IMR-90 (cell line): ENCODE measurements around the gene RFX3. TPM values are rescaled to one million over a fixed set of nuclear protein-coding genes. Genes with fewer than 3 reads are reported as not detected.

ENCODE experiments used
- ATAC-seq: fragments of 200-7000 bp; cut with Tn5 transposase; 2 replicates; pipeline ENCODE4 v1.9.1; 2020; ENCODE audit warnings: low read depth, mild to moderate bottlenecking, moderate library complexity
- BruUV-seq: library from RNA; stranded (reverse); fragments of 400-500 nt; replicated peaks from 2 replicates; lab custom pipeline; 2021; lab: Mats Ljungman, UMichigan
- CTCF ChIA-PET: fragments of 300-600 bp; formaldehyde crosslinking; extraction: SDS; loops from one replicate; lab custom pipeline; 2021; ENCODE audit warnings: antibody characterized with exemption; lab: Yijun Ruan, JAX
- POLR2A ChIA-PET: fragments of 300-600 bp; sonication (Branson Sonifier 250); formaldehyde crosslinking; loops from one replicate; lab custom pipeline; 2022; ENCODE audit warnings: antibody characterized with exemption; ENCODE audit not compliant: unreplicated experiment; lab: Charles Lee
- DNase-seq: peaks from one replicate; pipeline ENCODE4 v3.0.0; 2013
- H2AFZ ChIP-seq: replicated peaks from 2 replicates; pipeline ENCODE3; 2013; ENCODE audit warnings: low read length, mild to moderate bottlenecking; ENCODE audit not compliant: poor library complexity
- H2AK5ac ChIP-seq: 2 replicates; pipeline ENCODE4 v1.6.1; 2013; ENCODE audit warnings: low read depth, low read length, inconsistent platforms
- H2AK9ac ChIP-seq: replicated peaks from 2 replicates; pipeline ENCODE3; 2013; ENCODE audit warnings: mild to moderate bottlenecking, low read depth, low read length, moderate library complexity; ENCODE audit not compliant: poor library complexity
- H2BK120ac ChIP-seq: 2 replicates; pipeline ENCODE4 v1.6.1; 2013; ENCODE audit warnings: low read depth, low read length, inconsistent platforms
- H2BK15ac ChIP-seq: 3 replicates; pipeline ENCODE4 v1.6.1; 2013; ENCODE audit warnings: low read depth, low read length, inconsistent platforms
- H2BK20ac ChIP-seq: 2 replicates; pipeline ENCODE4 v1.6.1; 2013; ENCODE audit warnings: low read depth, mild to moderate bottlenecking, inconsistent platforms, low read length, moderate library complexity
- H2BK5ac ChIP-seq: 2 replicates; pipeline ENCODE4 v1.6.1; 2013; ENCODE audit warnings: mild to moderate bottlenecking, low read depth, low read length, inconsistent platforms; ENCODE audit not compliant: poor library complexity, severe bottlenecking
- H3K14ac ChIP-seq: replicated peaks from 2 replicates; pipeline ENCODE4 v1.6.1; 2013; ENCODE audit warnings: low read depth, low read length, inconsistent platforms
- H3K18ac ChIP-seq: 2 replicates; pipeline ENCODE4 v1.6.1; 2013; ENCODE audit warnings: low read depth, low read length, control low read depth
- H3K23ac ChIP-seq: 2 replicates; pipeline ENCODE4 v1.6.1; 2013; ENCODE audit warnings: low read depth, low read length, inconsistent platforms
- H3K27ac ChIP-seq: 2 replicates; pipeline ENCODE4 v1.5.1; 2013; ENCODE audit warnings: mild to moderate bottlenecking, control low read depth, low read length; ENCODE audit not compliant: insufficient read depth
- H3K27me3 ChIP-seq: 2 replicates; pipeline ENCODE4 v1.6.1; 2013; ENCODE audit warnings: low read length; ENCODE audit not compliant: control insufficient read depth, insufficient read depth
- H3K36me3 ChIP-seq: 2 replicates; pipeline ENCODE4 v1.6.1; 2013; ENCODE audit warnings: low read length, mixed read lengths; ENCODE audit not compliant: control insufficient read depth, insufficient read depth
- H3K4ac ChIP-seq: 2 replicates; pipeline ENCODE4 v1.6.1; 2013; ENCODE audit warnings: low read depth, low read length, inconsistent platforms
- H3K4me1 ChIP-seq: 2 replicates; pipeline ENCODE4 v1.6.1; 2013; ENCODE audit warnings: low read length, mixed read lengths; ENCODE audit not compliant: control insufficient read depth, insufficient read depth
- H3K4me2 ChIP-seq: 2 replicates; pipeline ENCODE4 v1.6.1; 2013; ENCODE audit warnings: low read depth, mild to moderate bottlenecking, control low read depth, low read length, moderate library complexity
- H3K4me3 ChIP-seq: 2 replicates; pipeline ENCODE4 v1.5.1; 2013; ENCODE audit warnings: low read depth, mild to moderate bottlenecking, control low read depth, low read length, moderate library complexity; ENCODE audit not compliant: insufficient read depth
- H3K56ac ChIP-seq: 2 replicates; pipeline ENCODE4 v1.6.1; 2013; ENCODE audit warnings: low read length, inconsistent platforms; ENCODE audit not compliant: insufficient read depth; ENCODE audit errors: extremely low read depth
- H3K79me1 ChIP-seq, 2 experiments: 2 replicates each; pipeline ENCODE4 v1.6.1; 2013; ENCODE audit warnings: low read length in 2 of 2, inconsistent platforms in 1 of 2, low read depth in 1 of 2
- H3K9ac ChIP-seq: 2 replicates; pipeline ENCODE4 v1.6.1; 2013; ENCODE audit warnings: low read depth, low read length, control low read depth
- H3K9me1 ChIP-seq: 2 replicates; pipeline ENCODE4 v1.6.1; 2013; ENCODE audit warnings: low read length, inconsistent platforms; ENCODE audit not compliant: insufficient read depth
- H3K9me3 ChIP-seq: 2 replicates; pipeline ENCODE4 v1.6.1; 2013; ENCODE audit warnings: low read length; ENCODE audit not compliant: control insufficient read depth, insufficient read depth
- H4K20me1 ChIP-seq: 2 replicates; pipeline ENCODE4 v1.6.1; 2013; ENCODE audit warnings: low read length, inconsistent platforms; ENCODE audit not compliant: insufficient read depth
- H4K5ac ChIP-seq: 2 replicates; pipeline ENCODE4 v1.6.1; 2013; ENCODE audit warnings: mild to moderate bottlenecking, low read depth, low read length, control low read depth
- H4K8ac ChIP-seq, 2 experiments: 2 replicates each; pipeline ENCODE4 v1.6.1; 2013; ENCODE audit warnings: low read depth in 2 of 2, low read length in 2 of 2, control low read depth in 1 of 2, inconsistent platforms in 1 of 2
- H4K91ac ChIP-seq: 2 replicates; pipeline ENCODE4 v1.6.1; 2013; ENCODE audit warnings: low read depth, low read length, inconsistent platforms; ENCODE audit not compliant: insufficient read depth
- BHLHE40 ChIP-seq: fragments of 150-350 bp; IDR thresholded peaks from 2 replicates; pipeline ENCODE4 v1.6.1; 2016; ENCODE audit warnings: mild to moderate bottlenecking, low read depth, low read length
- ELK1 ChIP-seq: fragments of 150-350 bp; IDR thresholded peaks from 2 replicates; pipeline ENCODE4 v1.6.1; 2016; ENCODE audit warnings: low read depth, mild to moderate bottlenecking, low read length, moderate library complexity, borderline replicate concordance
- NFE2L2 ChIP-seq: fragments of 150-350 bp; IDR thresholded peaks from 2 replicates; pipeline ENCODE4 v1.6.1; 2016; ENCODE audit warnings: low read depth, mild to moderate bottlenecking, low read length
- RAD21 ChIP-seq: IDR thresholded peaks from 2 replicates; pipeline ENCODE4 v1.6.1; 2012; ENCODE audit warnings: low read length, improper control_type of control experiment
- RCOR1 ChIP-seq: IDR thresholded peaks from 2 replicates; pipeline ENCODE4 v1.6.1; 2012; ENCODE audit warnings: mild to moderate bottlenecking, low read length, improper control_type of control experiment; ENCODE audit not compliant: insufficient replicate concordance
- USF2 ChIP-seq: fragments of 150-350 bp; IDR thresholded peaks from 2 replicates; pipeline ENCODE4 v1.6.1; 2017; ENCODE audit warnings: mild to moderate bottlenecking, antibody characterized with exemption, low read length, low read depth
- WGBS, 2 experiments: methylation state at CpG; one replicate each; pipeline versions ENCODE4 v1.1.5 to v1.1.7; 2013; ENCODE audit warnings: missing lambda C conversion rate in 2 of 2; ENCODE audit not compliant: insufficient read length in 1 of 2; ENCODE audit errors: extremely low coverage in 2 of 2; 5-methylcytosine and 5-hydroxymethylcytosine counted together
- dilution Hi-C: fragments of 300-500 bp; cut with HindIII; formaldehyde crosslinking; loops from one replicate; pipeline ENCODE4 v1.14.3; 2018; ENCODE audit warnings: low sequenced_read_pairs; ENCODE audit not compliant: unreplicated experiment
- in situ Hi-C: fragments of 300-500 bp; cut with MboI; formaldehyde crosslinking; loops from 3 replicates; pipeline ENCODE4 v1.14.3; 2019; ENCODE audit warnings: low sequenced_read_pairs, inconsistent platforms, mixed read lengths
- intact Hi-C: fragments of 100-400 bp; cut with micrococcal nuclease; formaldehyde crosslinking; loops from 2 replicates; pipeline ENCODE4 v1.10.0; 2022
- polyA plus RNA-seq, 3 experiments: library from polyadenylated mRNA; depleted of rRNA; stranded (reverse); fragments of >200 nt; gene quantifications; 2 replicates each; pipeline ENCODE4 v1.2.3, GENCODE V29; 2012; ENCODE audit warnings: low replicate concordance in 1 of 3
- total RNA-seq: library from RNA; depleted of rRNA; stranded (reverse); fragments of >200 nt; gene quantifications from 2 replicates; pipeline ENCODE4 v1.2.3, GENCODE V29; 2012

Gene RFX3
- total and polyA plus RNA-seq, 2 of the 4 experiments (the other 2 are of a cell fraction) = 1.7 to 2.7 TPM

GRCh38 chr9:3371842-3372241, 154.0 kb downstream of the RFX3 start:
- H2AFZ ChIP-seq = no peak overlapping the region
- H3K56ac ChIP-seq = no peak overlapping the region
- H3K9me1 ChIP-seq = no peaks in the 10 kb centered on the region
- no peaks in the 10 kb centered on the region for H3K9me3 ChIP-seq
- no peak overlapping the region for H3K27ac ChIP-seq
- TF ChIP-seq RAD21 = no peak
- TF ChIP-seq BHLHE40 = no peak
- no peak for TF ChIP-seq RCOR1
- TF ChIP-seq USF2 = no peak
- TF ChIP-seq NFE2L2 = no peak
- no peak for TF ChIP-seq ELK1
- no peak overlapping the region for H3K23ac ChIP-seq
- H3K14ac ChIP-seq = no peak overlapping the region
- ChIA-PET POLR2A (no interaction called here), CTCF (no interaction called here)
- H4K20me1 ChIP-seq = no peaks in the 10 kb centered on the region
- H2AK9ac ChIP-seq = no peak overlapping the region
- H2BK120ac ChIP-seq = no peak overlapping the region
- H3K9ac ChIP-seq = no peak overlapping the region
- H3K27me3 ChIP-seq = no peaks in the 10 kb centered on the region
- no peak overlapping the region for H3K4ac ChIP-seq
- BruUV-seq = no TSS peak
- no peaks in the 10 kb centered on the region for H3K36me3 ChIP-seq
- H3K4me1 ChIP-seq = no peaks in the 10 kb centered on the region
- no peak for ATAC-seq
- H3K79me1 ChIP-seq = no peaks in the 10 kb centered on the region; a peak in 1 of 4 replicates
- H2AK5ac ChIP-seq = no peak overlapping the region
- in situ Hi-C loops = no loop called here
- H3K4me3 ChIP-seq = no peak overlapping the region
- dilution Hi-C loops = no loop called here
- H2BK5ac ChIP-seq = no peak overlapping the region
- WGBS, 2 experiments = 80% methylated on average over 1 of the region's 2 CpGs; no CpG with 5 or more reads in 1 of the 2 experiments
- H3K4me2 ChIP-seq = no peak overlapping the region
- no peak overlapping the region for H4K91ac ChIP-seq
- no peak overlapping the region for H2BK15ac ChIP-seq
- no peak overlapping the region for H4K8ac ChIP-seq
- H4K5ac ChIP-seq = no peak overlapping the region
- H2BK20ac ChIP-seq = no peak overlapping the region
- H3K18ac ChIP-seq = no peak overlapping the region
- intact Hi-C loops = no loop called here
- no peak for DNase-seq
